Neuronal stem cell (in vitro differentiated cells): ENCODE measurements around the gene CREB5. TPM values are rescaled to one million over a fixed set of nuclear protein-coding genes. Genes with fewer than 3 reads are reported as not detected.

ENCODE experiments used
- DNase-seq: peaks from one replicate; pipeline ENCODE4 v3.0.0-alpha.2; 2013; ENCODE audit warnings: low spot score
- H2AFZ ChIP-seq: one replicate; pipeline ENCODE4 v1.6.1; 2013; ENCODE audit warnings: mild to moderate bottlenecking, low read length, inconsistent platforms
- H2AK5ac ChIP-seq: 2 replicates; pipeline ENCODE4 v1.6.1; 2013; ENCODE audit warnings: low read depth, mild to moderate bottlenecking, inconsistent platforms, low read length, moderate library complexity, mixed read lengths
- H2BK120ac ChIP-seq: 2 replicates; pipeline ENCODE4 v1.6.1; 2013; ENCODE audit warnings: low read depth, mild to moderate bottlenecking, inconsistent platforms, low read length, moderate library complexity, mixed read lengths
- H2BK12ac ChIP-seq: one replicate; pipeline ENCODE4 v1.6.1; 2013; ENCODE audit warnings: low read length, inconsistent platforms
- H2BK15ac ChIP-seq: 2 replicates; pipeline ENCODE4 v1.6.1; 2013; ENCODE audit warnings: mild to moderate bottlenecking, low read length, inconsistent platforms, mixed read lengths
- H2BK5ac ChIP-seq: one replicate; pipeline ENCODE4 v1.6.1; 2013; ENCODE audit warnings: inconsistent platforms, mild to moderate bottlenecking, low read length, moderate library complexity
- H3K14ac ChIP-seq: one replicate; pipeline ENCODE4 v1.6.1; 2013; ENCODE audit warnings: low read length, inconsistent platforms
- H3K18ac ChIP-seq: 2 replicates; pipeline ENCODE4 v1.6.1; 2013; ENCODE audit warnings: low read length, inconsistent platforms
- H3K23ac ChIP-seq: 2 replicates; pipeline ENCODE4 v1.6.1; 2013; ENCODE audit warnings: low read depth, mild to moderate bottlenecking, mixed read lengths, low read length, inconsistent platforms; ENCODE audit not compliant: poor library complexity
- H3K27ac ChIP-seq: replicated peaks from 3 replicates; pipeline ENCODE4 v1.5.1; 2013; ENCODE audit warnings: low read length, inconsistent platforms
- H3K27me3 ChIP-seq, 3 experiments: 2 replicates each; pipeline ENCODE4 v1.6.1; 2013; ENCODE audit warnings: low read length in 3 of 3, mild to moderate bottlenecking in 2 of 3, inconsistent platforms in 1 of 3, low read depth in 1 of 3, mixed read lengths in 1 of 3, moderate library complexity in 1 of 3; ENCODE audit not compliant: control insufficient read depth in 3 of 3, insufficient read depth in 3 of 3
- H3K36me3 ChIP-seq, 2 donors: replicated peaks in 1 of 2; 2 replicates each; pipeline ENCODE4 v1.6.1; 2013; ENCODE audit warnings: low read length in 2 of 2; ENCODE audit not compliant: control insufficient read depth in 2 of 2, insufficient read depth in 2 of 2
- H3K4ac ChIP-seq: 2 replicates; pipeline ENCODE4 v1.6.1; 2013; ENCODE audit warnings: inconsistent platforms, mild to moderate bottlenecking, low read length, moderate library complexity
- H3K4me1 ChIP-seq, 2 donors: 1 replicate in 1 of 2; 2 replicates in 1 of 2; pipeline ENCODE4 v1.6.1; 2013; ENCODE audit warnings: low read length in 2 of 2, low read depth in 1 of 2; ENCODE audit not compliant: control insufficient read depth in 2 of 2, insufficient read depth in 1 of 2
- H3K4me2 ChIP-seq: one replicate; pipeline ENCODE4 v1.6.1; 2013; ENCODE audit warnings: mild to moderate bottlenecking, low read length, inconsistent platforms; ENCODE audit not compliant: insufficient read depth, poor library complexity, severe bottlenecking
- H3K4me3 ChIP-seq, 2 donors: 2 replicates each; pipeline ENCODE4 v1.5.1; 2013; ENCODE audit warnings: low read length in 2 of 2, mild to moderate bottlenecking in 2 of 2, inconsistent platforms in 1 of 2, moderate library complexity in 1 of 2
- H3K79me1 ChIP-seq: one replicate; pipeline ENCODE4 v1.6.1; 2013; ENCODE audit warnings: low read depth, mild to moderate bottlenecking, inconsistent platforms, low read length, moderate library complexity
- H3K9ac ChIP-seq: one replicate; pipeline ENCODE4 v1.6.1; 2013; ENCODE audit warnings: mild to moderate bottlenecking, low read depth, low read length, inconsistent platforms; ENCODE audit not compliant: poor library complexity
- H3K9me3 ChIP-seq, 2 donors: replicated peaks in 1 of 2; 2 replicates each; pipeline versions ENCODE3 to v1.6.1; 2013; ENCODE audit warnings: low read length in 2 of 2, mild to moderate bottlenecking in 2 of 2, inconsistent platforms in 1 of 2, low read depth in 1 of 2, mixed read lengths in 1 of 2, moderate library complexity in 1 of 2; ENCODE audit not compliant: control insufficient read depth in 2 of 2, insufficient read depth in 1 of 2
- H4K8ac ChIP-seq: one replicate; pipeline ENCODE4 v1.6.1; 2013; ENCODE audit warnings: low read depth, mild to moderate bottlenecking, inconsistent platforms, low read length, moderate library complexity
- H4K91ac ChIP-seq: one replicate; pipeline ENCODE4 v1.6.1; 2013; ENCODE audit warnings: low read length, low read depth, mild to moderate bottlenecking, inconsistent platforms; ENCODE audit not compliant: poor library complexity
- WGBS, 2 donors: extraction: QIAGEN DNeasy Blood & Tissue Kit; methylation state at CpG; one replicate each; pipeline ENCODE4 v1.1.7; 2013; ENCODE audit warnings: missing lambda C conversion rate in 2 of 2, mixed read lengths in 1 of 2; ENCODE audit not compliant: insufficient read length in 2 of 2, insufficient replicate concordance in 1 of 2; ENCODE audit errors: extremely low coverage in 2 of 2; 5-methylcytosine and 5-hydroxymethylcytosine counted together
- polyA plus RNA-seq, 2 experiments: library from polyadenylated mRNA; stranded (reverse); fragments of 200-250 nt; gene quantifications; one replicate each; pipeline ENCODE4 v1.2.3, GENCODE V29; 2013

Gene CREB5, protein sequence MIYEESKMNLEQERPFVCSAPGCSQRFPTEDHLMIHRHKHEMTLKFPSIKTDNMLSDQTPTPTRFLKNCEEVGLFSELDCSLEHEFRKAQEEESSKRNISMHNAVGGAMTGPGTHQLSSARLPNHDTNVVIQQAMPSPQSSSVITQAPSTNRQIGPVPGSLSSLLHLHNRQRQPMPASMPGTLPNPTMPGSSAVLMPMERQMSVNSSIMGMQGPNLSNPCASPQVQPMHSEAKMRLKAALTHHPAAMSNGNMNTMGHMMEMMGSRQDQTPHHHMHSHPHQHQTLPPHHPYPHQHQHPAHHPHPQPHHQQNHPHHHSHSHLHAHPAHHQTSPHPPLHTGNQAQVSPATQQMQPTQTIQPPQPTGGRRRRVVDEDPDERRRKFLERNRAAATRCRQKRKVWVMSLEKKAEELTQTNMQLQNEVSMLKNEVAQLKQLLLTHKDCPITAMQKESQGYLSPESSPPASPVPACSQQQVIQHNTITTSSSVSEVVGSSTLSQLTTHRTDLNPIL
- 9.5 TPM for polyA plus RNA-seq (2013, experiment 1 of 2)
- polyA plus RNA-seq (2013, experiment 2 of 2), result 10.3 TPM

DNA sequence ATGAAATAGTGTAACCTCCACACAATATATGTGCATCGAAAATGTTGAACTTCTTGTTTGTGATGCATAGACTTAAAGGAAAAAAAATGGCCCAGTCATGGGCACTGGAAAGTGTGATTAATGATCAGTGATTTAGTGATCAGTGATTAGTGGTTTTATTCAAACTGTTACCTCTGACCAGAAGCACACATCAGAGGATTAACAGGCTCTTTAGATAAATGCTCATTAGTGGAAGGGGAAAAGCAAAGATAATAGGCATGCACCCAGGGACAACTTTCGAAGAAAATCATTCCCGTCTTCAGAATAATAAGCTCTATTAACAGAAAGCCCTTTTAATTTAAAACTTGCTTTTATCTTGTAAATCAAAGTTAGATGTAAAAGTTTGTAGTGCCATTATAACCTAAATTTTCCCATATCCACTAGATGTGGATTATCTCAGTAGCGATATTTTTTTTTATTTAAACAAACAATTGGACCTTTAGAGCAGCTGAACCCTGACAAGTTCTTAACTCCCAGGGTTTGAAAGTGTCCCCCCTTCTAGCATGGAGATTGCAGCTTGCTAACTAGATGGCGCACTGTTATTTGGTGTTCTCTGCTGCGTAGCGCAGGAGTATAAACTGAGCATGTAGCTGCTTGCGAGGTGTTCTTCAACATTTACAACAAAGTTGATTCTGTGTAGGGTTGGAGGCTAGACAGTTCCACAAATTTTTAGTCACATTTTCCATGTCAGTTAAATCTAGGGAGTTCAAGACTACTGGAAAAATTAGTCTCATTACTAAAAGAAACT lies at the start of gene CREB5:
TSS of gene CREB5 (plus strand) at position 643 of the 787 bp plus-strand sequence. CDS start 397 bp downstream, outside the sequence.
- no peak within 1 kb of the TSS for H2BK5ac ChIP-seq
- no peak within 1 kb of the TSS for H3K14ac ChIP-seq
- H3K9me3 ChIP-seq, result no peaks in the 10 kb centered on the region
- no peak within 1 kb of the TSS for H2BK12ac ChIP-seq
- H3K4ac ChIP-seq, result no peak within 1 kb of the TSS
- peaks cover 2 to 29% of the 10 kb centered on the region in 2 donors for H3K4me1 ChIP-seq
- no peak within 1 kb of the TSS for H3K9ac ChIP-seq
- no peak within 1 kb of the TSS for H3K18ac ChIP-seq
- no peak within 1 kb of the TSS for H3K23ac ChIP-seq
- H2AFZ ChIP-seq, result peak within 1 kb of the TSS; percentile 57
- no peak within 1 kb of the TSS for H4K91ac ChIP-seq
- H3K27me3 ChIP-seq, result peaks cover 0 to 9% (median 2%) of the 10 kb centered on the region in 3 experiments
- H2AK5ac ChIP-seq, result no peak within 1 kb of the TSS
- H2BK120ac ChIP-seq, result no peak within 1 kb of the TSS
- no peak within 1 kb of the TSS for H4K8ac ChIP-seq
- no CpG with 5 or more reads among the region's 8 CpGs for WGBS, 2 donors
- no peak within 1 kb of the TSS for H3K4me2 ChIP-seq
- H2BK15ac ChIP-seq, result no peak within 1 kb of the TSS
- H3K4me3 ChIP-seq, result peak within 1 kb of the TSS in 1 of 2 donors; percentile 85
- no peaks in the 10 kb centered on the region for H3K79me1 ChIP-seq
- no peaks in the 10 kb centered on the region for H3K36me3 ChIP-seq
- no peak within 1 kb of the TSS for H3K27ac ChIP-seq
- peak; percentile 47 for DNase-seq

DNA sequence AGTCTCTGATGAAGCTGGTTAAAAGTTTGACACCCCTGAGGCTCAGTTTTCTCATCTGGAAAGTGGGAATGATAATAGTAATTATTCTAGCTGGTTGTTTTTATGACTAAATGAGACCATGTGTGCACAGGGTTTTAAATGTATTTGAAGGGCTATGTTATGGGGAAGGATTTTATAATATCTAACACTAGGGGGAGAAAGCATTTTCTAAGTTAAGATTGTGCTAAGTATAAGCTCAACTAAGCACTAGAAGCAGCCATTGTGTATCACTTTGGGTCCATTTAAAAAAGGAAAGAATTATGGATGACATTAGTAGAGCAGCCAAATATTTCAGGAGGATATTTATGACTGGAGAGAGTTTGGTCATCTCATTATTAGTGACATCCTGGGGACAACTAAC lies 49.5 kb upstream of the CREB5 start:
- H2BK120ac ChIP-seq, result no peak overlapping the region
- H2BK5ac ChIP-seq, result no peak overlapping the region
- DNase-seq, result no peak
- H3K9ac ChIP-seq, result no peak overlapping the region
- H3K27ac ChIP-seq, result no peak overlapping the region
- no peak overlapping the region for H3K4me3 ChIP-seq
- no peak overlapping the region for H2AK5ac ChIP-seq
- H3K4me1 ChIP-seq, result peaks cover 2 to 10% of the 10 kb centered on the region in 2 donors
- H3K14ac ChIP-seq, result no peak overlapping the region
- no peaks in the 10 kb centered on the region for H3K9me3 ChIP-seq
- H2BK15ac ChIP-seq, result no peak overlapping the region
- no peak overlapping the region for H3K4me2 ChIP-seq
- H3K23ac ChIP-seq, result no peak overlapping the region
- no peaks in the 10 kb centered on the region for H3K36me3 ChIP-seq
- H3K18ac ChIP-seq, result no peak overlapping the region
- H3K27me3 ChIP-seq, result no peaks in the 10 kb centered on the region
- no peaks in the 10 kb centered on the region for H3K79me1 ChIP-seq
- H4K91ac ChIP-seq, result no peak overlapping the region
- H2AFZ ChIP-seq, result no peak overlapping the region
- H4K8ac ChIP-seq, result no peak overlapping the region
- H3K4ac ChIP-seq, result no peak overlapping the region
- no peak overlapping the region for H2BK12ac ChIP-seq

DNA sequence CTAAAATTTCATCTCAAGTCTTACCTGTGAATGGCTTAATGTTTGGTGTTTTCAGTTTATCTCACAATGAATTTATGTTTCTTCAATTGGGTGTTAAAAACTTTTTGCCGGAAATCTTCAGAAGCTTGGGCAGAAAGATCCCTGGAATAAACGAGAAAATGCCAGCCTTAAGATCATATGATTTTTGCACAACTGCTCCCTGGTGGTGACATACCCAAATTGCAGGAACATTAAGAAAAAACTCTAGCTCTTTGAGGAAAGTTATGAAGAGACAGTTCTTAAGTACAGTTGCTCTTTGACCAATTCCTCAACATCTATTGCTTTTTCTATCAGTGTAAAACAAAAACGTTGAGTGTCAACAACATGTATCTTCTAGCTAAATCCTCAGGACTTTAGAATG lies 48.2 kb upstream of the CREB5 start:
- H3K9ac ChIP-seq, result no peak overlapping the region
- no peak for DNase-seq

DNA sequence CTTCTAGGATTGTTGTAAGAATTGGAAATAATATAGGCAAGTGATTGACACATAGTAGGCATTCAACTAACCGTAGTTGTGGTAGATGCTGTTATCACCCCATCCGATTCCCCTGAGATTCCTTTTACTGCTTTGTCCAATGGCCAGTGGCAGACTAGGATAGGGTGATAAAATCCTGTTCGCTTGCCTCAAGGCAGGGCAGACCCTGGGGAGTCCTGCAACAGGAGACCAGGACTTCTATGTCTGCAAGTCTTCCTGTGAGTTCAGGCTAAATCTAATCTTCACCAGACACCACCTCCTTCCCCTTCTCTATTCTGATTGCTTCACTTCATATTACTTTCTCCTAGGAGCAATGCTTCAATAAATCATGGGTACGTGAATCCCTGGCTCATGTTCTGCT lies 42.8 kb upstream of the CREB5 start:
- Histone ChIP-seq H4K91ac (no peak overlapping the region), H2BK5ac (no peak overlapping the region), H3K4me3 (no peak overlapping the region), H3K23ac (no peak overlapping the region), H4K8ac (no peak overlapping the region), H3K9me3 (no peaks in the 10 kb centered on the region), H2AFZ (no peak overlapping the region), H3K18ac (no peak overlapping the region), H3K27me3 (peaks cover 0 to 5% (median 0%) of the 10 kb centered on the region in 3 experiments), H3K4me1 (no peaks in the 10 kb centered on the region), H2BK120ac (no peak overlapping the region), H2AK5ac (no peak overlapping the region), H3K4ac (no peak overlapping the region), H3K4me2 (no peak overlapping the region), H2BK15ac (no peak overlapping the region), H3K27ac (no peak overlapping the region), H3K14ac (no peak overlapping the region), H2BK12ac (no peak overlapping the region), H3K79me1 (no peaks in the 10 kb centered on the region), H3K9ac (no peak overlapping the region), H3K36me3 (no peaks in the 10 kb centered on the region)
- no peak for DNase-seq
- no CpG with 5 or more reads among the region's 4 CpGs for WGBS, 2 donors

More for the DNA sequence above, 48.2 kb upstream of the CREB5 start:
- Histone ChIP-seq H3K18ac (no peak overlapping the region), H2BK120ac (no peak overlapping the region), H2BK5ac (no peak overlapping the region), H4K8ac (no peak overlapping the region), H4K91ac (no peak overlapping the region), H3K23ac (no peak overlapping the region), H3K9me3 (no peaks in the 10 kb centered on the region), H3K27ac (no peak overlapping the region), H3K4me3 (no peak overlapping the region), H3K27me3 (no peaks in the 10 kb centered on the region), H3K36me3 (no peaks in the 10 kb centered on the region), H2AK5ac (no peak overlapping the region), H2BK12ac (no peak overlapping the region), H3K4me2 (no peak overlapping the region), H3K79me1 (no peaks in the 10 kb centered on the region), H3K14ac (no peak overlapping the region), H3K4ac (no peak overlapping the region), H3K4me1 (peaks cover 2 to 10% of the 10 kb centered on the region in 2 donors), H2BK15ac (no peak overlapping the region), H2AFZ (no peak overlapping the region)
- WGBS, 2 donors, result no CpG with 5 or more reads among the region's 3 CpGs
